Activated CD4-positive, alpha-beta T cell treated with anti-CD3 and anti-CD28 coated beads for 1 hour (primary cell): ENCODE results near the gene SAP130.
A peak's percentile ranks its signal among the peaks of the same experiment; 100 is the strongest.

Source experiments
- DNase-seq: peaks from one replicate; pipeline ENCODE4 v3.0.0-alpha.2; 2020

The SAP130 gene

GRCh38 chr2:128027801-128028667 is at the start of gene SAP130:
Gene SAP130, minus strand, starts transcription at chr2:128028059. Its CDS starts 1,767 bp downstream, at chr2:128026292.
- DNase-seq = peak; percentile 97

GRCh38 chr2:128076461-128077106 is 48.7 kb upstream of the SAP130 start:
- DNase-seq = no peak

- DNase-seq = no peak
Measured at GRCh38 chr2:128073278-128073677, 45.4 kb upstream of the SAP130 start.

GRCh38 chr2:128069769-128070168 is 41.9 kb upstream of the SAP130 start:
- no peak for DNase-seq

- no peak for DNase-seq
Measured at GRCh38 chr2:128064353-128064752, 36.5 kb upstream of the SAP130 start.

- no peak for DNase-seq
Measured at GRCh38 chr2:128062571-128062970, 34.7 kb upstream of the SAP130 start.

GRCh38 chr2:128058114-128058513 is 30.3 kb upstream of the SAP130 start:
- DNase-seq = no peak

- no peak for DNase-seq
Measured at GRCh38 chr2:128057334-128057733, 29.5 kb upstream of the SAP130 start.

GRCh38 chr2:128054104-128054885 is 26.4 kb upstream of the SAP130 start:
- DNase-seq = no peak

GRCh38 chr2:128053331-128053730 is 25.5 kb upstream of the SAP130 start:
- no peak for DNase-seq

- no peak for DNase-seq
Measured at GRCh38 chr2:128043041-128043440, 15.2 kb upstream of the SAP130 start.

- DNase-seq = no peak
Measured at GRCh38 chr2:128041561-128041960, 13.7 kb upstream of the SAP130 start.

- no peak for DNase-seq
Measured at GRCh38 chr2:128040166-128040771, 12.4 kb upstream of the SAP130 start.

- DNase-seq = no peak
Measured at GRCh38 chr2:128039535-128039934, 11.7 kb upstream of the SAP130 start.

GRCh38 chr2:128038411-128038810 is 10.6 kb upstream of the SAP130 start:
- DNase-seq = no peak

- no peak for DNase-seq
Measured at GRCh38 chr2:128037649-128038048, 9.8 kb upstream of the SAP130 start.

- DNase-seq = no peak
Measured at GRCh38 chr2:128036748-128037607, 9.1 kb upstream of the SAP130 start.

- DNase-seq = no peak
Measured at GRCh38 chr2:128032092-128032491, 4.2 kb upstream of the SAP130 start.

- no peak for DNase-seq
Measured at GRCh38 chr2:128028668-128029054, 802 bp upstream of the SAP130 start.

- peak; percentile 98 for DNase-seq
Measured at GRCh38 chr2:128027278-128027800, 520 bp downstream of the SAP130 start.

GRCh38 chr2:128026448-128027277 is 1.2 kb downstream of the SAP130 start:
- DNase-seq = no peak
